Lung (tissue), 12 donors: ENCODE measurements around the gene VAT1L. TPM values are rescaled to one million over a fixed set of nuclear protein-coding genes. Genes with fewer than 3 reads are reported as not detected.

Experiments used
- ATAC-seq: fragments of 200-7000 bp; cut with Tn5 transposase; one replicate; pipeline ENCODE4 v1.9.1; 2020; ENCODE audit warnings: moderate number of reproducible peaks; ENCODE audit not compliant: insufficient read depth, low FRiP score
- DNase-seq, 3 donors: peaks; one replicate each; pipeline ENCODE4 v3.0.0-alpha.2; 2013 to 2017
- H3K27ac ChIP-seq, 2 donors: one replicate each; pipeline ENCODE4 v1.5.1; 2013; ENCODE audit warnings: mild to moderate bottlenecking in 2 of 2, moderate library complexity in 2 of 2, control low read depth in 1 of 2, inconsistent platforms in 1 of 2, low read depth in 1 of 2, low read length in 1 of 2
- H3K27me3 ChIP-seq, 3 donors: one replicate each; pipeline ENCODE4 v1.5.1; 2013; ENCODE audit warnings: low read length in 2 of 3; ENCODE audit not compliant: control insufficient read depth in 3 of 3, insufficient read depth in 3 of 3
- H3K36me3 ChIP-seq, 4 donors: one replicate each; pipeline ENCODE4 v1.5.1; 2013; ENCODE audit warnings: low read length in 4 of 4, mild to moderate bottlenecking in 1 of 4, moderate library complexity in 1 of 4; ENCODE audit not compliant: control insufficient read depth in 4 of 4, insufficient read depth in 4 of 4
- H3K4me1 ChIP-seq, 5 donors: one replicate each; pipeline ENCODE4 v1.5.1; 2013; ENCODE audit warnings: low read length in 5 of 5, mild to moderate bottlenecking in 2 of 5, moderate library complexity in 1 of 5; ENCODE audit not compliant: control insufficient read depth in 5 of 5, insufficient read depth in 5 of 5
- H3K4me3 ChIP-seq: one replicate; pipeline ENCODE4 v1.5.1; 2013; ENCODE audit warnings: mild to moderate bottlenecking, control low read depth, moderate library complexity
- H3K9ac ChIP-seq, 2 donors: one replicate each; pipeline ENCODE4 v1.5.1; 2013; ENCODE audit warnings: low read length in 2 of 2, control low read depth in 1 of 2; ENCODE audit not compliant: insufficient read depth in 1 of 2
- H3K9me3 ChIP-seq, 4 donors: one replicate each; pipeline ENCODE4 v1.5.1; 2013; ENCODE audit warnings: low read length in 3 of 4, mild to moderate bottlenecking in 1 of 4, moderate library complexity in 1 of 4; ENCODE audit not compliant: control insufficient read depth in 4 of 4, insufficient read depth in 3 of 4
- CTCF ChIP-seq: IDR thresholded peaks from 2 replicates; pipeline ENCODE4 v1.5.1; 2012; ENCODE audit warnings: mild to moderate bottlenecking; ENCODE audit errors: control extremely low read depth, extremely low read depth
- WGBS, 2 donors: extraction: QIAGEN DNeasy Blood & Tissue Kit; methylation state at CpG; one replicate each; pipeline ENCODE4 v1.1.7; 2013; 5-methylcytosine and 5-hydroxymethylcytosine counted together
- polyA plus RNA-seq, 2 donors: library from polyadenylated mRNA; stranded (reverse); fragments of 200-250 nt; gene quantifications; one replicate each; pipeline ENCODE4 v1.2.1, GENCODE V29; 2013
- total RNA-seq, 2 donors: library from RNA; depleted of rRNA in 1 of 2; stranded (reverse); fragments of >200 nt in 1 of 2; gene quantifications; one replicate each; pipeline ENCODE4 v1.2.1, GENCODE V29; 2014 to 2021
- donor health status: control.
- donor health status: control.
- donor health status: Bipolar disorder and iron deficiency.
- donor health status: healthy.
- donor health status: DM: yes; HTN: yes; CAD: no.

VAT1L gene
- total and polyA plus RNA-seq, 4 donors: 0.14 to 3.3 (median 0.26) TPM

- ATAC-seq (no peak), DNase-seq (no peak)
- WGBS, 2 donors: 81 to 82% methylated on average over 3 of the region's 3 CpGs
- H3K27ac ChIP-seq: no peak overlapping the region
- TF ChIP-seq CTCF: no peak
- no peak overlapping the region for H3K4me3 ChIP-seq
- H3K36me3 ChIP-seq: no peaks in the 10 kb centered on the region
- no peak overlapping the region for H3K9ac ChIP-seq
- peaks cover 0 to 2% (median 0%) of the 10 kb centered on the region in 4 donors for H3K9me3 ChIP-seq
- H3K27me3 ChIP-seq: peaks cover 6 to 44% (median 29%) of the 10 kb centered on the region in 3 donors
- H3K4me1 ChIP-seq: peaks cover 0 to 32% (median 5%) of the 10 kb centered on the region in 5 donors
Observed at GRCh38 chr16:77790912-77791311, 2.5 kb downstream of the VAT1L start.

- H3K27me3 ChIP-seq: peaks cover 6 to 35% (median 20%) of the 10 kb centered on the region in 3 donors
- ATAC-seq: no peak
- DNase-seq: no peak
- no peaks in the 10 kb centered on the region for H3K36me3 ChIP-seq
- no peak overlapping the region for H3K9ac ChIP-seq
- no peak overlapping the region for H3K4me3 ChIP-seq
- H3K4me1 ChIP-seq: peaks cover 0 to 17% (median 0%) of the 10 kb centered on the region in 5 donors
- no peak for TF ChIP-seq CTCF
- H3K9me3 ChIP-seq: peaks cover 0 to under 1% (median 0%) of the 10 kb centered on the region in 4 donors
- H3K27ac ChIP-seq: no peak overlapping the region
- 65 to 74% methylated on average over 2 of the region's 2 CpGs for WGBS, 2 donors
Observed at GRCh38 chr16:77793417-77793816, 5.1 kb downstream of the VAT1L start.

- ATAC-seq (no peak), DNase-seq (no peak)
- no peak overlapping the region for H3K4me3 ChIP-seq
- 89 to 92% methylated on average over 3 of the region's 3 CpGs for WGBS, 2 donors
- no peaks in the 10 kb centered on the region for H3K36me3 ChIP-seq
- TF ChIP-seq CTCF: no peak
- H3K9ac ChIP-seq: no peak overlapping the region
- H3K4me1 ChIP-seq: peaks cover 0 to 5% (median 0%) of the 10 kb centered on the region in 5 donors
- peaks cover 3 to 27% (median 14%) of the 10 kb centered on the region in 3 donors for H3K27me3 ChIP-seq
- H3K9me3 ChIP-seq: no peaks in the 10 kb centered on the region
- no peak overlapping the region for H3K27ac ChIP-seq
Observed at GRCh38 chr16:77794586-77794985, 6.2 kb downstream of the VAT1L start.

GRCh38 chr16:77801817-77802216 lies 13.5 kb downstream of the VAT1L start:
- Histone ChIP-seq H3K4me3 (no peak overlapping the region), H3K9me3 (no peaks in the 10 kb centered on the region), H3K27ac (no peak overlapping the region), H3K4me1 (no peaks in the 10 kb centered on the region), H3K36me3 (no peaks in the 10 kb centered on the region), H3K27me3 (no peaks in the 10 kb centered on the region), H3K9ac (no peak overlapping the region)
- ATAC-seq (no peak), DNase-seq (no peak)
- TF ChIP-seq CTCF: no peak
- 93 to 94% methylated on average over 8 of the region's 8 CpGs for WGBS, 2 donors
